GM19035 (cell line): ENCODE results near the gene TENT4A.

ENCODE experiments used
- ATAC-seq: cut with Tn5 transposase; IDR thresholded peaks from one replicate; pipeline ENCODE4 v1.9.1; 2021; ENCODE audit not compliant: unreplicated experiment

Gene TENT4A

DNA sequence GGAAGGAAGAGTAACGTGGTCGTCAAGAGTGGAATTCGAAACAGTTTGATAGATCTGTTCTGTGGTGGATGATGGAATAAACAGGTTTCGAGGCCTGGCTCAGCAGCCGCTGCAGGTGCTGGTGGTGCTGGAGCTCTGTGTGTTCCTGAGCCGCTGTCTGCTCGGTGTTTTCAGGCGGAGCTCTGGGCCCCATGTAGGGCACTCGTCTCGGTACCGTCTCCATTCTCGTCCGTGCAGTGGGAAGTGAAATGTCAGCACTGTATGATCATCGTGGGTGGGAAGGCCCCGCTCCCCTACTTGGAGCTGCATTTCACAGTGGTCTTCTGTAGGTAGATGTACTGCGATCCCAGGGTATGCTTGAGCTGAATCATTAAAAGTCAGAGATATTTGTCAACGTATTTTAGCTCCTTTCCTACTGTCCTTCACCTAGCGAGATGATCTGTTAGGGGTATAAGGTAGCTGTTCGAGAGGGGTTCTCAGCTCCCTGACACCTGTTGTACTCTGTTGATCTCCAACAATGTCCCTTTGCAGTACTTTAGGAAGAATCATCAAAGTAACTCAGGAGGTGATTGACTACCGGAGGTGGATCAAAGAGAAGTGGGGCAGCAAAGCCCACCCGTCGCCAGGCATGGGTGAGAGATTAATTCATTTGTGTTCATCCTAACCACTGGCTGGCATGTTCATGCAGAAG lies 35.9 kb downstream of the TENT4A start:
- ATAC-seq, result no peak

- ATAC-seq, result no peak
Observed at GRCh38 chr5:6750142-6750840, 37.1 kb downstream of the TENT4A start.

- no peak for ATAC-seq
Observed at GRCh38 chr5:6750951-6751685, 37.9 kb downstream of the TENT4A start.

DNA sequence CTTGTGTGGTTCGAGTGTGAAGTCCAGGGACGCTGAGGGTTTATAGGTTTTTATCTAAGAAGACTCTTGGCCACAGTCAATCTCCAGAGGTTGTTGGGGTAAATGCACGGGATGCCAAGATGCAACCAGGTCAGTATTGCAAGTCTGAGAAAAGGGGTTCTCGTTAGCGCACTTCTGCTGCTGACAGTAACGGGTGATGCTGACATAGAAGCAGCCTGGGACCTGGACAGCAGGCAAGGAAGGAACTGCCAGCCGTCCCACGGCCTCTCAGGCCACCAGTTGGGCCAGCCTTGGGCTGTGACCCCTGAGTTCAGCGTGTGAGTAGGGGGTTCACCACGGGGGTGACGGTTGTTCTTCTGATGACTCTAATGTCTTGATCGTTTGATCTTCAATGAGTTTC lies 39.0 kb downstream of the TENT4A start:
- ATAC-seq, result no peak

DNA sequence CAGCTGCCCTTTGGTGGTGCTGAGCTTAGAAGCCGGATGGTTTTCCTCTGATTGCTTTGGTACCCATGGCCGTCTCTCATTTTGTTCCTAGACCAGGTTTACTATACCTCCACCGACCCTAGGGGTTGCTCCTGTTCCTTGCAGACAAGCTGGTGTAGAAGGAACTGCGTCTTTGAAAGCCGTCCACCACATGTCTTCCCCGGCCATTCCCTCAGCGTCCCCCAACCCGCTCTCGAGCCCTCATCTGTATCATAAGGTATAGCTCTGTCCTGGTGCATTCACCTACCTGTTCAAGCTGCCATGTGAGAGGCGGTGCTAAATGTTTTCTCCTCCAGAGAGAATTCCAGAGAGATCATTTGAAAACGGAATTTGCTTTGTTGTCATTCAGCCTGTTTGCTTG lies 39.5 kb downstream of the TENT4A start:
- no peak for ATAC-seq

DNA sequence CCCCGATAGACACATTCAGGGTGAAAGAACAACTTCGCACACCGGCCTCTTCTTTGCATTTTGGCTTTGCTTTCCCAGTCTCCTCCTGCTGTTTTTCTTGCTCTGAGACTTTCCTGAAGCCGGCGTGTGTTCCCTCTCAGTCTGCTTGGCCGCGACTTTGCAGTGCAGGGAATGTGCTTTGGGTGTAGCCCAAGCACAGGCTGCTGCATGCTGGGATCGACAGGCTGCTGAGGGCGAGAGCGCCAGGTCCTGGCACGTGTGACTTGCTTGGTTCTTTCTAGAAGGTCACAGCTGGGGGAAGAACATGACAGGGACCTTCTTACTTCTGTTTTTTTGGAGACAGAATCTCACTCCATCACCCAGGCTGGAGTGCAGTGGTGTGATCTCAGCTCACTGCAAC lies 40.6 kb downstream of the TENT4A start:
- no peak for ATAC-seq

DNA sequence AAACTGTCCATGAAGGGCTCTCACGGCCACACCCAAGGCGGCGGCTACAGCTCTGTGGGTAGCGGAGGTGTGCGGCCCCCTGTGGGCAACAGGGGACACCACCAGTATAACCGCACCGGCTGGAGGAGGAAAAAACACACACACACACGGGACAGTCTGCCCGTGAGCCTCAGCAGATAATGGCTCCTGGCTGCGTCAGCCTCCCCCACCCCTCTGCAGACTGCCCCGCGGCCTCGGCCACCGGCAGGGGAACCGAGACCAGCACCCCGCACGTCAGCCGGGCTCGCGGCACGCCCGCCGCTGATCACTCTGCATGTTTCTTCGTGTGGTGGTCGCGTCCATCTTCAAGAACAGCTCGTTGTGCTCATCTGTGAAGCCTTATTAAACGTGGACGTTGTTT lies 41.5 kb downstream of the TENT4A start:
- ATAC-seq, result no peak

- ATAC-seq, result no peak
Observed at GRCh38 chr5:6755519-6755918, 42.3 kb downstream of the TENT4A start.

DNA sequence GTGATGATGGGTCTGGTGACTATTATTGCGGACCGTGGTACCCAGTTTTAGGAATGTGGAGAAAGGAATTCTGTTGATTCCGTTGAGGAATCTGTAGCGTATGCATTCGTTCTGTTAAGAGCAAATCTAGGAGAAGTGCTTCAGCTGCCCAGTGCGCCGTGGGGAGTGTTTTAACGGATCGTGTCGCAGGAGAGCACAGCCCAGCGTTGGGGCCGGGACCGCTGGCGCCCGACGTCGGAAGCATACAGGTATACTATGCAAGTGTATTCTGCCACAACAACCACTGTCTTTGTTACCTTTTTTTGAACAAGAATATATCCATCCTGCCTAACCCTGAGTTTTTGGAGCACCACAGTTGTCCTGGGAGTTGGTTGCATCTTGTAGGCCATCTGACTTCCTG lies 42.7 kb downstream of the TENT4A start:
- ATAC-seq, result no peak

DNA sequence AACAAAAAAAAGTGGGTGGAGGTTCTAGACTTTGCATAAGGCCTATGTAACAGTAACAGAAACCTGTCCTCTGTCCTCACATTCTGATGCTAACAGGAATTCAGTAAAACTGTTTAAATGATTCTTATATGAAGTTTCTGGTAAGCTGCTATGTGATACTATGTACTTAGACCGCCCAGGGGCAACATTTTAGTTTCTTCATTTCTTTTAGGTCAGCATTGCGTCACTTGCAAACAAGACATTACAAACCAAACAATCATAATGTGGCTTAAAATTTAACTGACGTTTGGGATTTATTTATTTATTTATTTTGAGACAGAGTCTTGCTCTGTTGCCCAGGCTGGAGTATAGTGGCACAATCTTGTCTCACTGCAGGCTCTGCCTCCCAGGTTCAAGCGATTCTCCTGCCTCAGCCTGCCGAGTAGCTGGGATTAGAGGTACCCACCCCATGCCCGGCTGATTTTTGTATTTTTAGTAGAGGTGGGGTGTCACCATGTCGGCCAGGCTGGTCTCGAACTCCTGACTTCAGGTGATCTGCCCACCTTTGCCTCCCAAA lies 44.3 kb downstream of the TENT4A start:
- ATAC-seq, result no peak

- no peak for ATAC-seq
Observed at GRCh38 chr5:6758236-6758635, 45.0 kb downstream of the TENT4A start.

DNA sequence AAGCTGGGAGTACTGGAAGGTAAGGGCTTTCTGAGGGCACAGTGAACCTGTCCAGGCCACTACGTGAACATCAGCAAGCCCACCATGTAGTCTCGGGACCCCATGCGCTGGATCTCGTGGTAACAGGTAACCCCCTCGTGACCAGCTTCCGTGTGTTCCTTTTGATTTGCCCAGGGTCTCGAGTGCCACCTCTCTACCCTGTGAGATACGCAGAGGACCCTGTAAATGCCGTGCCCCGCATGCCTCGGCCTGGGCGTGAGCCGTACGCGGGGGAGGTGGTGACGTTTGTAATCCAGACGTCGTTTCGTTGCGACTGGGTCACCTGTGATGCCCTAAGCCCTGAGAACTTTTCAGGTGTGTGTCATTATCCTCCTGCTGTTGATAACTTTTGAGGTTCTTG lies 45.5 kb downstream of the TENT4A start:
- no peak for ATAC-seq

GRCh38 chr5:6759401-6759800 lies 46.2 kb downstream of the TENT4A start:
- ATAC-seq, result no peak

GRCh38 chr5:6759983-6760382 lies 46.8 kb downstream of the TENT4A start:
- ATAC-seq, result no peak

- ATAC-seq, result no peak
Observed at GRCh38 chr5:6760686-6761085, 47.5 kb downstream of the TENT4A start.

DNA sequence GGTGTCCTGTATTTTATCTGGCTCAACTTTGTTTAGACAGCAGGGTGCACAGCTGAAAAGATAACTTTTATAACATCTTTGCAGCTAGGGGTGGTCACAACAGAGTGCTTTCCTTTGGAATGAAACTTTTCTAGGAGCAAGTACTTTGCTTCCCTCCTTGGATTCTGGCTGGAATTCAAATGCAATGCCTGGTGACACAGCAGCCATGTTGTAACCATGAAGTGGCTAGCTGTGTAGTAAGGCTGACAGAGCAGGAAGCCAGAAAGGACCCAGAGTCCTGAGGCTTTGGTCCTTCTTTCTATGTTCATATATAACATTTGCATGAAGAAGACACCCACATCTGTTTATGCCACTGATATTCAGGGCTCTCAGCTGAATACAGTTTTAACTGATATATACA lies 48.1 kb downstream of the TENT4A start:
- ATAC-seq, result no peak

DNA sequence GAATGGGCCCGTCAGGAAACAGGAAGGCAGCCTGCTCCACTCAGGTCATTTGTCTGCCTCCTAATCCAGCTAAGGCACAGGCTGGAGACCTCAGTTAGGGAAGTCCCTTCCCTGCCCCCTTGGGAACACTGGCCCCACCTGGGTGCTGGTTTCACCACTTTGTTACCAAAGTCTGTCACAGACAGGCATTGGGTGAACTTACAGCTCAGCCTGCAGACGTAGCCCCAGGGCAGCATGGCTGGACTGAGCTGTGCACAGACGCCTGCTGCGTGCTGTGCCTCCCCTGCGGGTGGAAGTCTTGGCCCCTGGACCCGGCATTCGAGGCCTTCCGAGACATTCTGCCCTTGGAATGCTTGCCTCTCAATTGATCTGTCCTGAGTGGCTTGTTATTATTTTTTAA lies 48.9 kb downstream of the TENT4A start:
- no peak for ATAC-seq

DNA sequence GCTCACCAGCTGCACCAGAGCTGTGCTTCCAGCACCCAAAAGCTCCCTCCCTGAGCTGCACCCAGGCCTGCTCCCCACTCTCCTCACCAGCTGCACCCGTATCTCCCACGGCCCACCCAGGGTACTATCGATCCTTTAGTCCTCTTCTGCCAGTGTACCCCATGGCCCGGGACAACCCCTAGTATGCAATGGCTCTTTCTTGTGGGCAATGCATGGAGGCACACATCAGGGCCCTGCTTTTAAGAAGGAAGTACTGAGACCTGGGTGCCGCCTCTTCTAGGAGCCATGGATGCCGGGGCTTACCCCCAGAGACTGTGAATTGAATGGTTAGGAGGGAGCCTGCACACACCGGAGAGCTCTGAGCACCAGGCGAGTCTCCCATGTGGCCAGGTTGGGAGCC lies 49.5 kb downstream of the TENT4A start:
- ATAC-seq, result no peak

GRCh38 chr5:6763191-6763590 lies 50.0 kb downstream of the TENT4A start:
- ATAC-seq, result no peak

GRCh38 chr5:6765612-6766525 lies 52.6 kb downstream of the TENT4A start:
- ATAC-seq, result peak; percentile 82

DNA sequence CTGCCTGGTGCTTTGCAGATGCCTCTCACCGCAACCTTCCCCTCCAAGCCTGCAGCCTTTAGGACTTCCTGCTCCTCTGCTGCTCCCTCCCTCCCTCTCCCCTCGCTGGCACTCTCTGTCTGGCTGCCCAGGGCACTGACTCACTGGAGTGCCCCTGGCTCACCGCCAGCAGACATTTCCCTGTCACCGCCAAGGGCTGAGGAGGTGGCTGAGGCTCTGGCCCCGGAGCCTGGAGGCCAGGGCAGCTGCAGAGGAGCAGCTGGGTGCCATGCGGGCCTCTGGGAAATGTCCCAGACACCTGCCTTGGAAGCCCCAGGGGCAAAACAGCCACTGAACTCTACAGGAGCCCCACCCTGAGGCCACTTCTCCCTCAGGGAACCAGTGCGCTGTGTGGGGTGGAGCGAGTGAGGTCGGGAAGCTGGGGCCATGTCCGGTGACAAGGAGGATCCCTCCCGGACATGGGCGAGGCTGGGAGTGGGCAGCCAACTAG lies 53.4 kb downstream of the TENT4A start:
- no peak for ATAC-seq
